Measurements from ENCODE around the gene SEMA6B.

DNA sequence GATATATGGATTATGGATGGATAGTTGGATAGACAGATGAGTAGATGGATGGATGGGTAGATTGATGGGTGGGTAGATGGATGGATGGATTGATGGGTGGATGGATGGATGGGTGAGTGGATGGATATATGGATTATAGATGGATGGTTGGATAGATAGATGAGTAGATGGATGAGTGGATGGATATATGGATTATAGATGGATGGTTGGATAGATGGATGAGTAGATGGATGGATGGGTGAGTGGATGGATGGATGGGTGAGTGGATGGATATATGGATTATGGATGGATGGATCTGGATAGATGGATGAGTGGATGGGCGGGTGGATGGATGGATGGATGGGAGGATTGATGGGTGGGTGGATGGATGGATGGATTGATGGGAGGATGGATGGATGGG lies 43.4 kb upstream of the SEMA6B start:
- TF ChIP-seq POLR2AphosphoS5 (IDR thresholded peaks at IDR 0.05; ENCODE audit: insufficient read depth in 1 of 2, low read depth in 1 of 2): no peak
- TF ChIP-seq, protein P1, sequence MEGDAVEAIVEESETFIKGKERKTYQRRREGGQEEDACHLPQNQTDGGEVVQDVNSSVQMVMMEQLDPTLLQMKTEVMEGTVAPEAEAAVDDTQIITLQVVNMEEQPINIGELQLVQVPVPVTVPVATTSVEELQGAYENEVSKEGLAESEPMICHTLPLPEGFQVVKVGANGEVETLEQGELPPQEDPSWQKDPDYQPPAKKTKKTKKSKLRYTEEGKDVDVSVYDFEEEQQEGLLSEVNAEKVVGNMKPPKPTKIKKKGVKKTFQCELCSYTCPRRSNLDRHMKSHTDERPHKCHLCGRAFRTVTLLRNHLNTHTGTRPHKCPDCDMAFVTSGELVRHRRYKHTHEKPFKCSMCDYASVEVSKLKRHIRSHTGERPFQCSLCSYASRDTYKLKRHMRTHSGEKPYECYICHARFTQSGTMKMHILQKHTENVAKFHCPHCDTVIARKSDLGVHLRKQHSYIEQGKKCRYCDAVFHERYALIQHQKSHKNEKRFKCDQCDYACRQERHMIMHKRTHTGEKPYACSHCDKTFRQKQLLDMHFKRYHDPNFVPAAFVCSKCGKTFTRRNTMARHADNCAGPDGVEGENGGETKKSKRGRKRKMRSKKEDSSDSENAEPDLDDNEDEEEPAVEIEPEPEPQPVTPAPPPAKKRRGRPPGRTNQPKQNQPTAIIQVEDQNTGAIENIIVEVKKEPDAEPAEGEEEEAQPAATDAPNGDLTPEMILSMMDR (IDR thresholded peaks at IDR 0.05): no peak
